ENCODE results near the gene HBM.
"Not testable (repeated sequence)": the region's sequence is repeated elsewhere in the genome, so short reads cannot be mapped to it uniquely, and the experiment has no call there.

Gene HBM

DNA sequence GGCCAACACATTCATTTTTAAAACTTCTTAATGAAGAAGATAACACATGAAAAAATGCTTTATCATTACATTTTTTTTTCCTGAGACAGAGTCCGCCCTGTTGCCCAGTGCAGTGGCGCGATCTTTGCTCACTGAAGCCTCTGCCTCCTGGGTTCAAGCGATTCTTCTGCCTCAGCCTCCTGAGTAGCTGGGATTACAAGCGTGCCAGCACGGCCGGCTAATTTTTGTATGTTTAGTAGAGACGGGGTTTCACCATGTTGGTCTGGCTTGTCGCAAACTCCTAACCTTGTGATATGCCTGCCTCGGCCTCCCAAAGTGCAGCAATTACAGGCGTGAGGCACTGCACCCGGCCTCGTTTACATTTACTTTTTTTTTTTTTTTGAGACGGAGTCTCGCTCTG, 27.7 kb downstream of the HBM start:
- no peak for TF ChIP-seq ESRRG (CRISPR knock-in tag; IDR thresholded peaks at IDR 0.05)
- no peak for TF ChIP-seq ZNF8 (CRISPR knock-in tag; IDR thresholded peaks at IDR 0.05)
- TF ChIP-seq, protein P1, sequence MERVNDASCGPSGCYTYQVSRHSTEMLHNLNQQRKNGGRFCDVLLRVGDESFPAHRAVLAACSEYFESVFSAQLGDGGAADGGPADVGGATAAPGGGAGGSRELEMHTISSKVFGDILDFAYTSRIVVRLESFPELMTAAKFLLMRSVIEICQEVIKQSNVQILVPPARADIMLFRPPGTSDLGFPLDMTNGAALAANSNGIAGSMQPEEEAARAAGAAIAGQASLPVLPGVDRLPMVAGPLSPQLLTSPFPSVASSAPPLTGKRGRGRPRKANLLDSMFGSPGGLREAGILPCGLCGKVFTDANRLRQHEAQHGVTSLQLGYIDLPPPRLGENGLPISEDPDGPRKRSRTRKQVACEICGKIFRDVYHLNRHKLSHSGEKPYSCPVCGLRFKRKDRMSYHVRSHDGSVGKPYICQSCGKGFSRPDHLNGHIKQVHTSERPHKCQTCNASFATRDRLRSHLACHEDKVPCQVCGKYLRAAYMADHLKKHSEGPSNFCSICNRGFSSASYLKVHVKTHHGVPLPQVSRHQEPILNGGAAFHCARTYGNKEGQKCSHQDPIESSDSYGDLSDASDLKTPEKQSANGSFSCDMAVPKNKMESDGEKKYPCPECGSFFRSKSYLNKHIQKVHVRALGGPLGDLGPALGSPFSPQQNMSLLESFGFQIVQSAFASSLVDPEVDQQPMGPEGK (CRISPR knock-in tag; IDR thresholded peaks at IDR 0.05; ENCODE audit: borderline replicate concordance): no peak
- TF ChIP-seq CSDC2 (CRISPR knock-in tag; IDR thresholded peaks at IDR 0.05): no peak
- no peak for ATAC-seq

DNA sequence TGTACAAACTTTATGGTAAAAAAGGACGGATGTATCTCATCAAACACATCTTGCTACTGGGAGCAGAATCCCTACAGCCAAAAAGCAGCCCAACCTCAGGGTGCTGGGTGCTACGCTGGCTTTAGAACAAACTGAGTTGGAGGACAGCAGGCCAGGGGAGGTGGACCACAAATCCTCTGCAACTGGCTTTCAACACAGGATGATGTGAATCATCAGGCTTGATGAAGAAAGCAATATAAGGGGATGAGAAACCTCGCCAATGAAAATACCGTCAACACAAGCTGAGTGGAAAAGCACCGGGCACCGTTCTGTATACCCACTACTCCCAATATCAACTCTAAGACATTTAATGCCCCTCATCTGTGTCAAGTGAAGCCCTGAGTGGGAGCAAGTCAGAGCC, 28.7 kb downstream of the HBM start:
- ATAC-seq: no peak
- TF ChIP-seq ZC3H10 (CRISPR knock-in tag; IDR thresholded peaks at IDR 0.05): no peak
- TF ChIP-seq, protein P2, sequence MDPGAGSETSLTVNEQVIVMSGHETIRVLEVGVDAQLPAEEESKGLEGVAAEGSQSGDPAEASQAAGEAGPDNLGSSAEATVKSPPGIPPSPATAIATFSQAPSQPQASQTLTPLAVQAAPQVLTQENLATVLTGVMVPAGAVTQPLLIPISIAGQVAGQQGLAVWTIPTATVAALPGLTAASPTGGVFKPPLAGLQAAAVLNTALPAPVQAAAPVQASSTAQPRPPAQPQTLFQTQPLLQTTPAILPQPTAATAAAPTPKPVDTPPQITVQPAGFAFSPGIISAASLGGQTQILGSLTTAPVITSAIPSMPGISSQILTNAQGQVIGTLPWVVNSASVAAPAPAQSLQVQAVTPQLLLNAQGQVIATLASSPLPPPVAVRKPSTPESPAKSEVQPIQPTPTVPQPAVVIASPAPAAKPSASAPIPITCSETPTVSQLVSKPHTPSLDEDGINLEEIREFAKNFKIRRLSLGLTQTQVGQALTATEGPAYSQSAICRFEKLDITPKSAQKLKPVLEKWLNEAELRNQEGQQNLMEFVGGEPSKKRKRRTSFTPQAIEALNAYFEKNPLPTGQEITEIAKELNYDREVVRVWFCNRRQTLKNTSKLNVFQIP (CRISPR knock-in tag; IDR thresholded peaks at IDR 0.05; ENCODE audit: borderline replicate concordance, low read depth): no peak
- no peak for TF ChIP-seq ISL1 (CRISPR knock-in tag; IDR thresholded peaks at IDR 0.05)
- no peak for TF ChIP-seq ZNF565 (CRISPR knock-in tag; conservative IDR thresholded peaks at IDR 0.05; ENCODE audit: low read depth)
- TF ChIP-seq OSR1 (CRISPR knock-in tag; IDR thresholded peaks at IDR 0.05): no peak
- no peak for TF ChIP-seq GLIS3 (CRISPR knock-in tag; IDR thresholded peaks at IDR 0.05)
- TF ChIP-seq, protein P3, sequence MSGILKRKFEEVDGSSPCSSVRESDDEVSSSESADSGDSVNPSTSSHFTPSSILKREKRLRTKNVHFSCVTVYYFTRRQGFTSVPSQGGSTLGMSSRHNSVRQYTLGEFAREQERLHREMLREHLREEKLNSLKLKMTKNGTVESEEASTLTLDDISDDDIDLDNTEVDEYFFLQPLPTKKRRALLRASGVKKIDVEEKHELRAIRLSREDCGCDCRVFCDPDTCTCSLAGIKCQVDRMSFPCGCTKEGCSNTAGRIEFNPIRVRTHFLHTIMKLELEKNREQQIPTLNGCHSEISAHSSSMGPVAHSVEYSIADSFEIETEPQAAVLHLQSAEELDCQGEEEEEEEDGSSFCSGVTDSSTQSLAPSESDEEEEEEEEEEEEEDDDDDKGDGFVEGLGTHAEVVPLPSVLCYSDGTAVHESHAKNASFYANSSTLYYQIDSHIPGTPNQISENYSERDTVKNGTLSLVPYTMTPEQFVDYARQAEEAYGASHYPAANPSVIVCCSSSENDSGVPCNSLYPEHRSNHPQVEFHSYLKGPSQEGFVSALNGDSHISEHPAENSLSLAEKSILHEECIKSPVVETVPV (CRISPR knock-in tag; IDR thresholded peaks at IDR 0.05): no peak

DNA sequence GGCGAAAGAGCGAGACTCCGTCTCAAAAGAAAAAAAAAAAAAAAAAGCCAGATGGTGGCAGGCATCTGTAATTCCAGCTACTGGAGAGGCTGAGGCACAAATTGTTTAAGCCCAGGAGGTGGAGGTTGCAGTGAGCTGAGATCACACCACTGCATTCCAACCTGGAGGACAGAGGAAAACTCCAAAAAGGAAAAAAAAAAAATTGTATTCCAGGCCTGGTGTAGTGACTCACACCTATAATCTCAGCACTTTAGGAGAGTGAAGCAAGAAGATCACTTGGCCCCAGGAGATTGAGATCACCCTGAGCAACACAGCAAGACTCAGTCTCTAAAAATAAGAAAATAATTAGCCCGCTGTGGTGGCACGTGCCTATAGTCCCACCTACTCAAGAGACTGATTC, 34.6 kb downstream of the HBM start:
- ATAC-seq: peak; percentile 36; the same call in 2 of the 3 replicates
- TF ChIP-seq ZFP30 (CRISPR knock-in tag; IDR thresholded peaks at IDR 0.05) (no peak), CSDC2 (CRISPR knock-in tag; IDR thresholded peaks at IDR 0.05) (no peak), ISL1 (CRISPR knock-in tag; IDR thresholded peaks at IDR 0.05) (0 out of 2 replicates have a peak, but pooled peaks have one; percentile 10), ZNF70 (CRISPR knock-in tag; IDR thresholded peaks at IDR 0.05) (no peak), RARB (CRISPR knock-in tag; IDR thresholded peaks at IDR 0.05) (no peak), ARNTL (CRISPR knock-in tag; IDR thresholded peaks at IDR 0.05; ENCODE audit: borderline replicate concordance, low read depth) (no peak), ZNF8 (CRISPR knock-in tag; IDR thresholded peaks at IDR 0.05) (no peak), ZFP3 (CRISPR knock-in tag; IDR thresholded peaks at IDR 0.05) (no peak)
- TF ChIP-seq, protein P3 (CRISPR knock-in tag; IDR thresholded peaks at IDR 0.05): no peak

DNA sequence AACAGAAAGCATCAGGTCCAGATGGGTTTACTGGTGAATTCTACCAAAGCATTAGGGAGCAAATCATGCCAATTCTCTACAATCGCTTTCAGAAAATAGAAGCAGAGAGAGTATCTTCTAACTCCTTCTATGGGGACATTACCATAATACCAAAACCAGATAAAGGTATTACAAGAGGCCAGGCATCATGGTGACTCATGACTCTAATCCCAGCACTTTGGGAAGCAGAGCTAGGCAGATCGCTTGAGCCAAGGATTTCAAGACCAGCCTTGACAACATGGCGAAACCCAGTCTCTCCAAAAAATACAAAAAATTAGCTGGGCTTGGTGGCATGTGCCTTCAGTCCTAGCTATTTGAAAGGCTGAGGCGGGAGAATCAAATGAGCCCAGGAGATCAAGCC, 37.5 kb downstream of the HBM start:
- TF ChIP-seq, protein P3 (CRISPR knock-in tag; IDR thresholded peaks at IDR 0.05): no peak
- TF ChIP-seq PPARA (CRISPR knock-in tag; IDR thresholded peaks at IDR 0.05; ENCODE audit: borderline replicate concordance) (no peak), TCF4 (CRISPR knock-in tag; IDR thresholded peaks at IDR 0.05; ENCODE audit: borderline replicate concordance) (no peak), ZNF8 (CRISPR knock-in tag; IDR thresholded peaks at IDR 0.05) (no peak), TOX (CRISPR knock-in tag; IDR thresholded peaks at IDR 0.05; ENCODE audit: borderline replicate concordance) (no peak), ISL1 (CRISPR knock-in tag; IDR thresholded peaks at IDR 0.05) (no peak), ARNTL (CRISPR knock-in tag; IDR thresholded peaks at IDR 0.05; ENCODE audit: borderline replicate concordance, low read depth) (no peak), RARB (CRISPR knock-in tag; IDR thresholded peaks at IDR 0.05) (no peak), CSDC2 (CRISPR knock-in tag; IDR thresholded peaks at IDR 0.05) (no peak)
- TF ChIP-seq, protein P4, sequence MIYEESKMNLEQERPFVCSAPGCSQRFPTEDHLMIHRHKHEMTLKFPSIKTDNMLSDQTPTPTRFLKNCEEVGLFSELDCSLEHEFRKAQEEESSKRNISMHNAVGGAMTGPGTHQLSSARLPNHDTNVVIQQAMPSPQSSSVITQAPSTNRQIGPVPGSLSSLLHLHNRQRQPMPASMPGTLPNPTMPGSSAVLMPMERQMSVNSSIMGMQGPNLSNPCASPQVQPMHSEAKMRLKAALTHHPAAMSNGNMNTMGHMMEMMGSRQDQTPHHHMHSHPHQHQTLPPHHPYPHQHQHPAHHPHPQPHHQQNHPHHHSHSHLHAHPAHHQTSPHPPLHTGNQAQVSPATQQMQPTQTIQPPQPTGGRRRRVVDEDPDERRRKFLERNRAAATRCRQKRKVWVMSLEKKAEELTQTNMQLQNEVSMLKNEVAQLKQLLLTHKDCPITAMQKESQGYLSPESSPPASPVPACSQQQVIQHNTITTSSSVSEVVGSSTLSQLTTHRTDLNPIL (CRISPR knock-in tag; IDR thresholded peaks at IDR 0.05; ENCODE audit: low read depth): no peak
- ATAC-seq: no peak

DNA sequence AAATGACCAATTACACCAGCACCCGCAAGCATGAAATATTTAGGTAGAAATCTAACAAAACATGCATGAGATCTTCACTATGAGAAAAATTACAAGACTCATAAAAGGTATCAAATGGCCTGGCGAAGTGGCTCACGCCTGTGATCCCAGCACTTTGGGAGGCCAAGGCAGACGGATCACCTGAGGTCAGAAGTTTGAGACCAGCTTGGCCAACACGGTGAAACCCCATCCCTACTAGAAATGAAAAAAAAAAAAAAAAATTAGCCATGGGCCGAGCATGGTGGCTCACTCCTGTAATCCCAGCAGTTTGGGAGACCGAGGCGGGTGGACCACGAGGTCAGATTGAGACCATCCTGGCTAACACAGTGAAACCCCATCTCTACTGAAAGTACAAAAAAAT, 38.3 kb downstream of the HBM start:
- not testable (repeated sequence) for ATAC-seq

DNA sequence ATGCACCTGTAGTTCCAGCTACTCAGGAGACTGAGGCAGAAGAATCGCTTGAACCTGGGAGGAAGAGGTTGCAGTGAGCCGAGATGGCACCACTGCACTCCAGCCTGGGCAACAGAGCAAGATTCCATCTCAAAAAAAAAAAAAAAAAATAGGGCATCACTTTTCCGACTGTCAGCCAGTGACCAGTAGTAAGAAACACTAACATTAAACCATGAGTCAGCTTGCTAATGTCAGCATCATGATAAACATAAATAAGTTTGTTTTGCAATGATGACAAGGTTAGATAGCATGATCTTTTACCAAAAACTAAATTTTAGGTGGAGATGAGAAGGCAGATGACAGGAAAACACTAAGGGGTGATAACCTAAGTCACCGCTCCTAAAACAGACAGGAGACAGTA, 43.6 kb downstream of the HBM start:
- ATAC-seq: not testable (repeated sequence)

DNA sequence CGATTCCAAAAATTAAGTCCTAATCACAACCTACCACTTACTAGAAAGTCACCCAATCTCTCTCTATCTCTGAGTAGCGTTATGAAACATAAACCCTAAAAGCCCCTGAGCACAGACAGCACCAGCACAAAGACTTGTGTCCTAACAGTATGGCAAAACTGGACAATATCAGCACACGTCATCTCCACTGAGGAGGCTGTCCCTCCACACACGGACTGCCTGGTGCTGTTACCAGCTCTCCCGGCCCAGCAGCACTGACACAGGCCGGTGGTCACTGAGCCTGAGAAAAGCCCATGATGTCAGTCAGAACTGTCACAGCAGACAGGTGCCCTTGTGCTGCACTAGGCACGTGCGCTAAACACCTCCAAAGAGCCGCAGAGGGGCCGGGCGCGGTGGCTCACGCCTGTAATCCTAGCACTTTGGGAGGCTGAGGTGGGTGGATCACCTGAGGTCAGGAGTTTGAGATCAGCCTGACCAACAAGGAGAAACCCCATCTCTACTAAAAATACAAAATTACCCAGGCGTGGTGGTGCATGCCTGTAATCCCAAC, 45.9 kb downstream of the HBM start:
- not testable (repeated sequence) for ATAC-seq

All from SK-N-SH treated with all-trans-retinoic acid at 6 μM for 48 hours (cell line).